HepG2 (cell line): ENCODE data around the gene RNASE8. TPM values are rescaled to one million over a fixed set of nuclear protein-coding genes. Genes with fewer than 3 reads are reported as not detected.
A peak's percentile ranks its signal among the peaks of the same experiment; 100 is the strongest.

ENCODE experiments used
- CENPBD1 ChIP-seq: sonication (generic); formaldehyde crosslinking; IDR thresholded peaks from 2 replicates; pipeline ENCODE4 v1.8.0; 2022; ENCODE audit warnings: missing genetic modification reagents, low read depth, mild to moderate bottlenecking, borderline replicate concordance
- HIC2 ChIP-seq: sonication (generic); formaldehyde crosslinking; IDR thresholded peaks from 2 replicates; pipeline ENCODE4 v1.9.0; 2022; ENCODE audit warnings: low read depth, missing genetic modification reagents
- HNF4G ChIP-seq, 2 experiments: sonication (generic) in 1 of 2; formaldehyde crosslinking in 1 of 2; IDR thresholded peaks; 2 replicates each; pipeline versions ENCODE4 v1.4.0 to v1.6.1; 2011 to 2020; ENCODE audit warnings: borderline replicate concordance in 2 of 2, low read depth in 2 of 2, mild to moderate bottlenecking in 2 of 2, low read length in 1 of 2, missing genetic modification reagents in 1 of 2, moderate library complexity in 1 of 2
- KLF12 ChIP-seq: sonication (generic); formaldehyde crosslinking; IDR thresholded peaks from 2 replicates; pipeline ENCODE4 v1.4.0; 2020; ENCODE audit warnings: missing genetic modification reagents, borderline replicate concordance
- MBD4 ChIP-seq: IDR thresholded peaks from 2 replicates; pipeline ENCODE4 v1.6.1; 2012; ENCODE audit warnings: low read length, inconsistent platforms, borderline replicate concordance
- NFYB ChIP-seq: sonication (generic); formaldehyde crosslinking; IDR thresholded peaks from 2 replicates; pipeline ENCODE4 v1.4.0; 2020; ENCODE audit warnings: missing genetic modification reagents
- RERE ChIP-seq: IDR thresholded peaks from 2 replicates; pipeline ENCODE4 v1.6.1; 2016; ENCODE audit warnings: low read depth, missing genetic modification reagents, missing compliant biosample characterization
- SNAPC2 ChIP-seq: sonication (generic); formaldehyde crosslinking; IDR thresholded peaks from 2 replicates; pipeline ENCODE4 v1.8.1; 2022; ENCODE audit warnings: mild to moderate bottlenecking, missing genetic modification reagents
- SOX6 ChIP-seq, 2 experiments: fragments of 450-650 bp in 1 of 2; sonication (generic) in 1 of 2; formaldehyde crosslinking in 1 of 2; IDR thresholded peaks; 2 replicates each; pipeline versions ENCODE4 v1.4.0 to v1.6.1; 2017 to 2020; ENCODE audit warnings: antibody characterized with exemption in 1 of 2, mild to moderate bottlenecking in 1 of 2, missing genetic modification reagents in 1 of 2
- SPEN ChIP-seq: sonication (generic); formaldehyde crosslinking; IDR thresholded peaks from 2 replicates; pipeline ENCODE4 v1.5.1; 2020; ENCODE audit warnings: low read depth, mild to moderate bottlenecking, missing genetic modification reagents
- THYN1 ChIP-seq: sonication (generic); formaldehyde crosslinking; IDR thresholded peaks from 2 replicates; pipeline ENCODE4 v1.8.1; 2023; ENCODE audit warnings: low read depth, mild to moderate bottlenecking, moderate library complexity, missing genetic modification reagents, borderline replicate concordance
- U2AF1 ChIP-seq: fragments of 200-400 bp; formaldehyde crosslinking; optimal IDR thresholded peaks from 2 replicates; pipeline ENCODE3; 2017; ENCODE audit warnings: mild to moderate bottlenecking, low read depth, low read length
- ZFP37 ChIP-seq: sonication (generic); formaldehyde crosslinking; IDR thresholded peaks from 2 replicates; pipeline ENCODE4 v1.4.0; 2020; ENCODE audit warnings: missing genetic modification reagents, borderline replicate concordance
- ZFP62 ChIP-seq: sonication (generic); formaldehyde crosslinking; IDR thresholded peaks from 2 replicates; pipeline ENCODE4 v1.4.0; 2020; ENCODE audit warnings: missing genetic modification reagents
- ZNF101 ChIP-seq: sonication (generic); formaldehyde crosslinking; IDR thresholded peaks from 2 replicates; pipeline ENCODE4 v1.4.0; 2020; ENCODE audit warnings: mild to moderate bottlenecking, low read depth, missing genetic modification reagents, borderline replicate concordance
- ZNF224 ChIP-seq: sonication (generic); formaldehyde crosslinking; IDR thresholded peaks from 2 replicates; pipeline ENCODE4 v1.5.0; 2020; ENCODE audit warnings: mild to moderate bottlenecking, missing genetic modification reagents
- ZSCAN29 ChIP-seq: sonication (generic); formaldehyde crosslinking; conservative IDR thresholded peaks from 2 replicates; pipeline ENCODE4 v1.4.0; 2020; ENCODE audit warnings: mild to moderate bottlenecking, missing genetic modification reagents
- polyA plus RNA-seq, 8 experiments: library from polyadenylated mRNA; depleted of rRNA in 3 of 8; stranded (reverse) in 7 of 8; unstranded in 1 of 8; fragments of >200 nt; fragmentation: Illumina TruSeq in 4 of 8; extraction: Trizol in 4 of 8; gene quantifications; 2 replicates each; pipeline versions ENCODE4 v1.2.1 to v1.2.3, GENCODE V29; 2011 to 2016; ENCODE audit warnings: low read depth in 4 of 8, missing spikeins in 1 of 8, mixed read lengths in 1 of 8; ENCODE audit not compliant: insufficient read depth in 1 of 8
- total RNA-seq, 5 experiments: library from RNA; depleted of rRNA; stranded (reverse); fragments of >200 nt; fragmentation: Illumina TruSeq; extraction: Trizol; gene quantifications; 2 replicates each; pipeline ENCODE4 v1.2.3, GENCODE V29; 2016; ENCODE audit warnings: low read depth in 1 of 5
- TF ChIP-seq, protein P1 (sequence below): sonication (generic); formaldehyde crosslinking; IDR thresholded peaks from 2 replicates; pipeline ENCODE4 v1.4.0; 2020; ENCODE audit warnings: missing genetic modification reagents, borderline replicate concordance

The RNASE8 gene
- total and polyA plus RNA-seq, 2 of the 13 experiments (the other 11 are each of a cell fraction or from before 2014, with no cell fraction given) = not detected

DNA sequence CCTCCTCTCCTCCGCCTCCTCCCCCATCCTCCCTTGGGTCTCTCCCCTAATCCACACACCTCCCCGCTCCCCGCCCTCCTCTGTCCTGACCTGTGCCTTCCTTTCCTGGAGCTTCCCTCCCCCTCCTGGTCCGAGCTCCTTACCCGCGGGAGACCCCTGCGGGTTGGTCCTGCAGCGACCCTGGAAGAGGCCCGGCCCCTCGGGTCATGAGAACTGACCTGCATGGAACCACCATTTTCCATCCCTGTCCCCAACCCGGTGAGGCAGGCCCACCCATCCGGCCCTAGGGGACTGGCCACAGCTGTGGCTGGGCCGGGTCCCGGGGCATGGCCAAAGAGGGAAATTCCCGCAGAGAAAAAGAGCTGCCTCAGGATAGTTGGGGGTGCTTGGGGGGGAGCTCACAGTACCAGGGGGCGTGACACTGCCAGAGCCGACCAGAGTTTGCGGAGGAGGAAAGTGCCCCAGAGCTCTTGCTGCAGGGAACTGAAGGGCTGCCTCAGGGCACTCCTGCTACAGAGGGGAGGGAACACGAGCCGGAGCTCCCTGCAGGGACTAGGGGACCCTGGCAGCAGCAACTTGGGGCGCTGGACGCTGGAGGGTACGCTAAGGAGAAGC is 13.1 kb downstream of the RNASE8 start (continued):
- TF ChIP-seq RERE (CRISPR knock-in tag) = no peak
- 0 out of 2 replicates have a peak, but pooled peaks have one; percentile 49 for TF ChIP-seq ZNF224 (CRISPR knock-in tag)
- no peak for TF ChIP-seq SPEN (CRISPR knock-in tag)
- no peak; the same call in 1 of the 2 replicates for TF ChIP-seq CENPBD1 (CRISPR knock-in tag)
- no peak for TF ChIP-seq ZFP62 (CRISPR knock-in tag)
- TF ChIP-seq ZFP37 (CRISPR knock-in tag) = no peak
- TF ChIP-seq SOX6 (IDR thresholded peaks at IDR 0.05) = no peak
- no peak; the same call in 1 of the 2 replicates for TF ChIP-seq SOX6 (CRISPR knock-in tag; IDR thresholded peaks at IDR 0.05)
- TF ChIP-seq ZNF101 (CRISPR knock-in tag) = no peak
- TF ChIP-seq ZSCAN29 (CRISPR knock-in tag) = 0 out of 2 replicates have a peak, but pooled peaks have one; percentile 46
- no peak for TF ChIP-seq THYN1 (CRISPR knock-in tag)
- TF ChIP-seq, protein P1, sequence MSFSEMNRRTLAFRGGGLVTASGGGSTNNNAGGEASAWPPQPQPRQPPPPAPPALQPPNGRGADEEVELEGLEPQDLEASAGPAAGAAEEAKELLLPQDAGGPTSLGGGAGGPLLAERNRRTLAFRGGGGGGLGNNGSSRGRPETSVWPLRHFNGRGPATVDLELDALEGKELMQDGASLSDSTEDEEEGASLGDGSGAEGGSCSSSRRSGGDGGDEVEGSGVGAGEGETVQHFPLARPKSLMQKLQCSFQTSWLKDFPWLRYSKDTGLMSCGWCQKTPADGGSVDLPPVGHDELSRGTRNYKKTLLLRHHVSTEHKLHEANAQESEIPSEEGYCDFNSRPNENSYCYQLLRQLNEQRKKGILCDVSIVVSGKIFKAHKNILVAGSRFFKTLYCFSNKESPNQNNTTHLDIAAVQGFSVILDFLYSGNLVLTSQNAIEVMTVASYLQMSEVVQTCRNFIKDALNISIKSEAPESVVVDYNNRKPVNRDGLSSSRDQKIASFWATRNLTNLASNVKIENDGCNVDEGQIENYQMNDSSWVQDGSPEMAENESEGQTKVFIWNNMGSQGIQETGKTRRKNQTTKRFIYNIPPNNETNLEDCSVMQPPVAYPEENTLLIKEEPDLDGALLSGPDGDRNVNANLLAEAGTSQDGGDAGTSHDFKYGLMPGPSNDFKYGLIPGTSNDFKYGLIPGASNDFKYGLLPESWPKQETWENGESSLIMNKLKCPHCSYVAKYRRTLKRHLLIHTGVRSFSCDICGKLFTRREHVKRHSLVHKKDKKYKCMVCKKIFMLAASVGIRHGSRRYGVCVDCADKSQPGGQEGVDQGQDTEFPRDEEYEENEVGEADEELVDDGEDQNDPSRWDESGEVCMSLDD (CRISPR knock-in tag) = no peak
- TF ChIP-seq KLF12 = no peak
- TF ChIP-seq HNF4G (IDR thresholded peaks at IDR 0.05; ENCODE audit: borderline replicate concordance, low read depth, low read length) = no peak
- TF ChIP-seq HNF4G (CRISPR knock-in tag; IDR thresholded peaks at IDR 0.05; ENCODE audit: borderline replicate concordance, low read depth) = no peak; the same call in 1 of the 2 replicates
- TF ChIP-seq MBD4 = no peak
- TF ChIP-seq U2AF1 = peak; percentile 23
- TF ChIP-seq HIC2 (CRISPR knock-in tag) = no peak
- TF ChIP-seq SNAPC2 (CRISPR knock-in tag) = 0 out of 2 replicates have a peak, but pooled peaks have one; percentile 31
- TF ChIP-seq NFYB (CRISPR knock-in tag) = no peak
